Measurements from ENCODE around the gene PSMA5. TPM values are rescaled to one million over a fixed set of nuclear protein-coding genes. Genes with fewer than 3 reads are reported as not detected.

PSMA5 gene
- total and polyA plus RNA-seq, 5 donors: 49.1 to 60.2 (median 52.3) TPM

GRCh38 chr1:109350182-109350581 lies 76.1 kb downstream of the PSMA5 start:
- no peaks in the 10 kb centered on the region for H3K27me3 ChIP-seq (ENCODE audit: control insufficient read depth, insufficient read depth)
- no peaks in the 10 kb centered on the region for H3K9me3 ChIP-seq (ENCODE audit: control insufficient read depth, low read length)
- intact Hi-C loops (cut with DNase I): no loop called here
- DNase-seq (no peak), ATAC-seq (no peak)
- H3K4me3 ChIP-seq (ENCODE audit: low read length): no peak overlapping the region
- H3K4me1 ChIP-seq (ENCODE audit: control insufficient read depth, insufficient read depth, low read length): no peaks in the 10 kb centered on the region
- WGBS: 92% methylated on average over 4 of the region's 4 CpGs
- H3K27ac ChIP-seq (ENCODE audit: low read length): no peak overlapping the region

Other genes with a start within 250 kb of the PSMA5 start
- gene SARS1, start 212.5 kb downstream of the PSMA5 start, total RNA-seq: 100 to 1,000 TPM; 123 to 146 (median 135) TPM
- 84.5 TPM for gene SARS1, start 212.5 kb downstream of the PSMA5 start, polyA plus RNA-seq
- 10 to 100 TPM; 19.1 to 33.2 (median 28.4) TPM for gene CELSR2, start 176.9 kb downstream of the PSMA5 start, total RNA-seq
- 16.0 TPM for gene CELSR2, start 176.9 kb downstream of the PSMA5 start, polyA plus RNA-seq
- 1 to 10 TPM; 1.6 to 4.6 (median 2.3) TPM for gene PSRC1, start 143.3 kb downstream of the PSMA5 start, total RNA-seq
- gene PSRC1, start 143.3 kb downstream of the PSMA5 start, polyA plus RNA-seq: 2.8 TPM
- gene MYBPHL, start 119.4 kb downstream of the PSMA5 start, total RNA-seq: 100 to 1,000 TPM; 115 to 521 (median 226) TPM
- gene MYBPHL, start 119.4 kb downstream of the PSMA5 start, polyA plus RNA-seq: 322 TPM
- 100 to 1,000 TPM; 119 to 170 (median 138) TPM for gene SORT1, start 28.5 kb downstream of the PSMA5 start, total RNA-seq
- gene SORT1, start 28.5 kb downstream of the PSMA5 start, polyA plus RNA-seq: 57.6 TPM
- 10 to 100 TPM in 2 of 4 donors, 1 to 10 TPM in 2; 8.9 to 12.9 (median 10.3) TPM for gene SYPL2, start 40.1 kb upstream of the PSMA5 start, total RNA-seq
- 7.9 TPM for gene SYPL2, start 40.1 kb upstream of the PSMA5 start, polyA plus RNA-seq
- 1 to 10 TPM; 1.4 to 3.3 (median 2.0) TPM for gene ATXN7L2, start 57.5 kb upstream of the PSMA5 start, total RNA-seq
- 2.6 TPM for gene ATXN7L2, start 57.5 kb upstream of the PSMA5 start, polyA plus RNA-seq
- 1 to 10 TPM; 4.9 to 6.6 (median 5.5) TPM for gene CYB561D1, start 67.6 kb upstream of the PSMA5 start, total RNA-seq
- gene CYB561D1, start 67.6 kb upstream of the PSMA5 start, polyA plus RNA-seq: 2.8 TPM
- 10 to 100 TPM in 3 of 4 donors, 1 to 10 TPM in 1; 9.7 to 14.2 (median 12.9) TPM for gene AMIGO1, start 83.3 kb upstream of the PSMA5 start, total RNA-seq
- gene AMIGO1, start 83.3 kb upstream of the PSMA5 start, polyA plus RNA-seq: 5.3 TPM
- 1 to 10 TPM in 1 of 4 donors, under 1 TPM in 3; 0.22 to 1.4 (median 0.69) TPM for gene GPR61, start 113.4 kb upstream of the PSMA5 start, total RNA-seq
- gene GPR61, start 113.4 kb upstream of the PSMA5 start, polyA plus RNA-seq: 0.14 TPM
- gene GNAI3, start 122.2 kb upstream of the PSMA5 start, total RNA-seq: 1 to 10 TPM; 2.6 to 4.7 (median 3.0) TPM
- gene GNAI3, start 122.2 kb upstream of the PSMA5 start, polyA plus RNA-seq: 1.6 TPM
- gene GNAT2, start 193.2 kb upstream of the PSMA5 start, total RNA-seq: not detected
- gene GNAT2, start 193.2 kb upstream of the PSMA5 start, polyA plus RNA-seq: not detected
- 10 to 100 TPM; 18.8 to 26.1 (median 23.4) TPM for gene AMPD2, start 193.4 kb upstream of the PSMA5 start, total RNA-seq
- 8.4 TPM for gene AMPD2, start 193.4 kb upstream of the PSMA5 start, polyA plus RNA-seq
- gene GSTM4, start 229.7 kb upstream of the PSMA5 start, total RNA-seq: 10 to 100 TPM; 31.2 to 57.8 (median 39.4) TPM
- 47.9 TPM for gene GSTM4, start 229.7 kb upstream of the PSMA5 start, polyA plus RNA-seq
- gene GSTM2, start 241.6 kb upstream of the PSMA5 start, total RNA-seq: 10 to 100 TPM; 50.3 to 92.8 (median 72.6) TPM
- gene GSTM2, start 241.6 kb upstream of the PSMA5 start, polyA plus RNA-seq: 99.5 TPM

Data from right cardiac atrium (tissue), 5 donors.